ENCODE measurements around the gene TNFRSF8.

GRCh38 chr1:12144236-12144635, 81.1 kb downstream of the TNFRSF8 start:
- TF ChIP-seq CTCF (conservative IDR thresholded peaks at IDR 0.05; ENCODE audit: low read depth, low read length) (no peak), EZH2 (IDR thresholded peaks at IDR 0.05; ENCODE audit: low read length, unreplicated experiment) (no peak), EZH2phosphoT487 (IDR thresholded peaks at IDR 0.05; ENCODE audit: borderline replicate concordance, low read length) (no peak)
